Dedifferentiated amniotic fluid mesenchymal stem cell (primary cell): ENCODE results near the gene POLR2H.

ENCODE experiments used
- DNase-seq: peaks from one replicate; pipeline ENCODE4 v3.0.0-alpha.2; 2016; ENCODE audit errors: extremely low spot score

The POLR2H gene

DNA sequence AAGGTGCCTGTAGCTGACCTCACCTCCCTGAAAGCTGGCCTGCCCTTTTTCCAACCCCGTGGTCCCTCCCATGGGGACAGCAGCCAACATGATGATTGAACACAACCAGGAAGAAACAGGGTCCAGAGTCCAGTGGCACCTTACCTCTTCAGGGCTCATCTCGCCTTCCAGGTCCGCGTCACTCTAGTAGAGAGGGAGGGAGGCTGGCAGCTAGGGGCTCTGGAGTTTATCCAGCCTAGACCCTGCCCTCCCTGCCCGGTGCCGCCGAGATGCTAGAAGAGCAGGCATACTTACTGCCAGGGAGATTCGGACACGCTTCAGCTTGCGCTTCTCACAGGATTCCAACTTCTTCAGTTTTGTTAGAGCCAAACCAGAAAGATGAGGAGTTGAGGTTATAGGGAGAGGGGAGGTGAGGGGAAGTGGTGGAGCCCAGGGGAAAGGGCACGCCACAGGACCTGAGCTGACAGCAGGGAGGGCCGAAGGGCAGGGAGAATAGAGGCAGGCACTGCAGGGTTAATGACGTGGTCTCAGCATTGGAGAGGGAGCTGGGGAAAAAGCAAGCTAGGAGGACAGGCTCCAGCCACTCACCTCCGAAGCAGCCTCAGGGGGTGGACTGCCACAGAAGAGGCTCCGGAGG is 9.2 kb upstream of the POLR2H start:
- DNase-seq, result no peak

DNA sequence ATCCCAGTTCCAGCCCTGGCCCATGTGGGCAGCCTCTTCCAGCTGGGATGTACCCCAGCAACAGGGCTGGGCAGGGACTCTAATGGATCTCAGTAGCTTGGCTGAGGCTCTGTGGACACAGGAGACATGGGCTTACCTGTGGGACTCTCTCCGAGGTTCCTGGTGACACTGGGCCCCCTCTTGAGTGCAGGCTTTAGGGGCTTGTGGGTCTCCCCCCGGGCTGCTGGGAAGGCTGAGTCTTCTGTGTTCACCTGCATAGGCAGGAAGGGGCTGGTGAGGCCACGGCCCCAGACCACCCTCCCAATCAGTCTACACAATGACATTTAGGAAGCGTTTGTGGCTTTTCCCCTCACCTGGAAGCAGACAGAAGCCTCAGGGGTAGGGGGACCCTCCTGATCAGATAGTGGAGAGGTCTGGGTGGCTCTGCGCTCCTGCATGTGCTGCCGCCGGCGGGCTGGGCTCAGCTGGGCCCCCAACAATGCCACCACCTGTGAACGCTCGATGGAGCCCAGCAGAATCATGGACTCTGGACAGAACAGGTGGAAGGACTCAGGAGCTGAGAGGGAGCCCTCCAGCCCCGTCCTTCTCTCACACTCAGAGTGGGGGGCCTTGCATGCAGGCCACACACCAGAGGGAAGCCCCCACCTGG is 8.5 kb upstream of the POLR2H start:
- DNase-seq, result no peak

DNA sequence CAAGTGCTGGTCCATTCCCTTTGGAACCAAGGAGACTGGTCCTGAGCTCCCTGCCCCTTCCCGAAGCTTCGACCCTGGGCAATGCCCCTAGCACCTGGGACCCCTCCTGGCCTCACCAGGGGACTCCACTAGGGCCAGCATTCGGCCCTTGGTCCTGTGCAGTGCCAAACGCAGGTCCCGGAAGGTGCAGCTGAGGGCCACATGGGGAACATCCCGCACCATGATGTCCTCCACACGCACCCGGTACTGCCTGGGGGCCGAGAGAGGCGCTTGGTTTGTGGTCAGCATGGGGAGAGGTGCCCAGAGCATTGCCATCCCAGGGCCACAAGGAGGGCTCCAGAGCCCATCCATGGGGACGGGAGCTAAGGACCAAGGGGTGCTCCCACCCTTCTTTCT is 8.0 kb upstream of the POLR2H start:
- DNase-seq, result no peak

DNA sequence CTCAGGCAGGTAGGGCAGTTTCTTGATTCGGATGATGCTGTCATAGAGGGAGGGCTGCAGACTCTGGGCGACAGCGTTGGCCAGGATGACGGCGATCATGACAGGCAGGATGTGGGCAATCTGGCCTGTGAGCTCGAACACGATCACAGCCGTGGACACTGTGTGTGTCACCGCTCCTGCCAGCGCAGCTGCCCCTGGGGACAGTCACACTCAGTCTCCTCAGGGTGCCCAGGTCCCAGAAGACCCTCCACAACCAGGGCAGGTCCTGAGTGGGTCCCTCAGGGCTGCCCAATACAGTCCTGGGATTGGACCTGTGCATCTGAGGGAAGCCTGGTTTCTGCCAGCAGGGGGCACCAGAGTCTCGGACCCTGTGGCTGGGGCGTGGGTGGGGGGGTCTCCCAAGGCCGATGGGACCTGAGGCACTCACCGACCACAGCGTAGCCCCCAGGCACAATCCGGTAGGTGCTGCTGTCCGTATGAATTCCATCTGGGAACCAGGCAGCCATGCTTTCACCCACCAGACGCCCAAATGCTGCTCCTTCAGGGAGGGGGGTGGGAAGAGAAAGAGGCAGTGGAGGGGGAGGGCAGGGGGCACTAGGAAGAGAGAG is 7.3 kb upstream of the POLR2H start:
- DNase-seq, result no peak

DNA sequence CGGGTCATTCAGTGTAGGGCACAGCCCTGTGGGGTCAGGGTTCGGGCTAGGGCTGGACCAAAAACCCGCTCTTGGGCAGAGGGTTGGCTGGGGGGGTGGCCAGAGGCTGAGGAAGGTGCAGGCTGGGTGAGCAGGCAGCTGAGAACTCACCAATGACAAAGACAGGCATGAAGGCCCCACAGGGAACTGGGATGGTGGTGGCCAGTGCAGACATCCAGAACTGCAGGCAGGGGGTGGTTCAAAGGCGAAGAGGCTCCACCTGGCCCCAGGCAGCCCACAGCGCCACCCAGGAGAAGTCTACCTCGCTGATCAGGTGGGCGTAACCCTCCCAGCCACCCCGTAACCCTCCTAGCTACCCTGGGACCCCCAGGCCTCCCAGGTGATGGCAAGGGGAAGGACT is 6.8 kb upstream of the POLR2H start:
- DNase-seq, result no peak

DNA sequence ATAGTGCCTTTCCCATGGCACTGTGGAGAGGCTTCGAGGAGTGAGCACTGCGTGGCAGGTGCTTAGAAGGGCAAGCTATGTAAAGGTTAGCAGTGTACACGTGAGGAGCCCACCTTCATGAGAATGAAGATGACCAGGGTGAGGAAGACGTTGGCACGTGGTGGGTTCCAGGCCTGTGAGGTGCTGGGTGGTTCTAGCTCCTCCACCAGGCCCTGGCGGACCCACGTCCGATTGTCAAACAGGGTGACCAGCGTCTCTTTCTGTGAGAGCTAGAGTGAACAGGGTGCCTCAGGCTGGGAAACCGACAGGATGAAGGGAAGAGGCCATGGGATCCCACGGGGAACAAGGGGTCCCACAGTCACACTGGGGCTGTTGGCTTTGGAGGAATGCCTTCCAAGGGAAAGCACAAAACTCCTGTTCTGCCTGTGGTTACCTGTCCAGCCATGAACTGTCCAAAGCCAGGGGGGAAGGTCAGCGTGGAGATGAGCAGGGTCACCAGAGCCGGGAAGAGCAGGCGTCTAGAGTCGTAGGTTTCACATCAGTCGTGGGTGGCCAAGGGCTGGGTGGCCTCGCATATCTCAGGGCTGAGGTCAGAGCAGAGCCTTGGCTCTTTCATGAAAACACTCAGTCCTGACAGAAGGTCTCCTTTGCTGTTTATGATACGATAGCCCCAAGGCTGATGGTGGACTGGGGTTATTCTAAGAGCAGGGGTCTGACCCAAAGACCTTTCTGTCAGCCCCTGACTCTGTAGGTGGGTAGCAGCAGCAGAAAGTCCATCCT is 6.1 kb upstream of the POLR2H start:
- no peak for DNase-seq

DNA sequence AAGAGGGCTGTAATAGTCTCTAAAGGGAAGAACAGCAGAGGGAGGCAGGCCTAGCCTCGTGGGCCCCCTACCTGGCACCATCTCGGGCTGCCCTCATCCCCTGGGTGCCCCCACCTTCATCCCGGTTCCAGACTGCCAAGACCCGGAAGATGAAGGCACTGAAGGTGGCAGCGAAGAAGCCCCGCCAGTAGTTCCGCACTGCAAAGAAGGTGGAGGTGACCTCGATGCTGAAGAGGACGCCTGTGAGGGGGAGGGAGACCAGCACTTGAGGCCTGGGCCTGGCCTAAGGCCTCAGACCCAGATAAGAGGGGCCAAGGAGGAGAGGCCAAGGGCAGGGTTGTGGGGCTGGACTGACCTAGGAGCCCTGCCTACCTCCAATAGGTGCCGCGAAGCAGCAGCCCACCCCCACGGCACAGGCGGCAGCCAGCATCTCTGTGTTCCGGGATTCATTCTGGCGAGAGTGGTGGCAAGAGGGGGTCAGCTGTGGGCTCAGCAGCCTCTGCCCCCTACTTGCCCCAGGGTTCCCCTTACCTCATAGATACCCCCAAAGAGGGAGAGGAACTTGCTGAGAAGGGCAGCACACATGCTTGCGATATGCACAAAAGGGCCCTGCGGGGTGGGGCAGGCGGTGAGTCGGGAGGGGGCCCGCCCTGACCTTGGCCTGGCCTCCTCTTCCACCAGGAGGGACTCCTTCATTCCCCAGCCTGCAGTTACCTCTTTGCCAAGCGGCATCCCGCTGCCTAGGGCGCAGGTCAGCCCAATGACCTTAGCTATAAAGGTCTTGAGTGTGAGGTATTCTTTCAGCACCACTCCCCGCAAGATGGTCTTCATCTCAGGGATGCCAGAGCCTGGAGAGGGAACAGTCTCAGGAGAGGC is 4.0 kb upstream of the POLR2H start:
- DNase-seq, result no peak

DNA sequence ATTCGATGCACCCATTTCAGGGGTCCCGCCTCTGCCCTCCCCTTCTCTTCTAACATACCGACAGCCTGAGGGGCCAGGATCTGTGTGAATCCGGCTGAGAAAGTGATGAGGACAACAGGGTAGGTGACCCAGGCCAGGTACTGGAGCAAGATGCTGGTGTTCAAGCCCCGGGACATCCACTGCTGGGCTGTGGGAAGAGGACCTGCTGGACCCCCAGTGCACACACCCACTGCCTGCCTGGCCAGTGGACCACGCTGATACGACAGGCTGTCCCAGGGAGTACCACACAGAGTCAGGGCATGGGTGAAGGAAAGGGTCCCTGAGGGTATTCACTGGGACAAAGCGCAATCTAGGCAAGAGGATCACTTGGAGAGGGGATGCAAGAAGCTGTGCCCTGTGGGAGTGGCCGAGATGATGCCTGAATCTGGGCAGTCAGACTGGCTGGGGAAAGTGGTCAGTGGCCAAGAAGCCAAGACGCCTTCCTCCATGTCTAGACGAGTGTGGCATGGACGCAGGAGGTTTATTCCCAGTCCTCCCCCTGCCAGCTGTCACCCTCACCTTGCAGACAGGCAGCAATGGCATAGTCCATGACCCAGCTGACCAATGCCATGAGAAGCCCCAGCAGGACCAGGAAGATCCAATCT is 3.3 kb upstream of the POLR2H start:
- no peak for DNase-seq

DNA sequence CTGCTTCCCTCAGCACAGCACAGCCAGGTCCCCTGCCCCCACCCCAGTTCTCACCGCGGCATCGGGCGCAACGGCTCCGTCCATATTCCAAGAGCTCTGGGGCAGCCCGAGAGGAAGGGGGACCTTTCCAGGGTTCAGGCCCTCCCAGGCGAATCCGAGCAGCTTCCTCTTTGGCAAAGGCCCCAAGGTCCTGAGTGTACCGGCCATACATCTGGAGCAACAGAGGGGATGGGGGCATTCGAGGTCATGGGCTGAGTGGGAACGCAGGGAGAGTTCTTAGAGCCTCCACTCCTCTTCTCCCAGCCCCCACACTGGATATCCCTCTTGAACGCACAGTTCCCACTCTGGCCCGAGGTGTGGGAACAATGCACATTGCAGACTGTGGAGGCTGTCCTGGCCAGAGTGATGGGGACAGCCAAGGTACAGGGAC is 2.6 kb upstream of the POLR2H start:
- DNase-seq, result no peak

DNA sequence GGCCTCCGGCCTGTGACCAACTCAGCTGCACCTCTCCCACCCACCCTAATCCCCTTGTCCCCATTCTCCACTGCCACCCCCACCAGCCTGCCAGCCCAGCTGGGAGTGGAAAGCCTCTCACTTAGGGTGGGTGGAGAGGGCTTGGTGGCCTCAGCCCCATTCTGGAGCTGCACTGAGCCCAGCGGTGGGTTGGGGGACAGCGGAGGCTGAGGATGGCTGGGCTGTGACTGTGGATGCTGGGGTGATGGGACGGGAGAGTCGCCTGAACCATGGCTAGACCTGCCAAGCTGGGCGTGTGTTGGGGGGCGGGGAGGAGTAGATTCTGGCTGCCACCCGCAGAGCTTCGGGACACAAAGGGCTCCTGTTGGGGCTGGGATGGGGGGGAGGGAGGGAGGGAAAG is 1.9 kb upstream of the POLR2H start:
- no peak for DNase-seq

DNA sequence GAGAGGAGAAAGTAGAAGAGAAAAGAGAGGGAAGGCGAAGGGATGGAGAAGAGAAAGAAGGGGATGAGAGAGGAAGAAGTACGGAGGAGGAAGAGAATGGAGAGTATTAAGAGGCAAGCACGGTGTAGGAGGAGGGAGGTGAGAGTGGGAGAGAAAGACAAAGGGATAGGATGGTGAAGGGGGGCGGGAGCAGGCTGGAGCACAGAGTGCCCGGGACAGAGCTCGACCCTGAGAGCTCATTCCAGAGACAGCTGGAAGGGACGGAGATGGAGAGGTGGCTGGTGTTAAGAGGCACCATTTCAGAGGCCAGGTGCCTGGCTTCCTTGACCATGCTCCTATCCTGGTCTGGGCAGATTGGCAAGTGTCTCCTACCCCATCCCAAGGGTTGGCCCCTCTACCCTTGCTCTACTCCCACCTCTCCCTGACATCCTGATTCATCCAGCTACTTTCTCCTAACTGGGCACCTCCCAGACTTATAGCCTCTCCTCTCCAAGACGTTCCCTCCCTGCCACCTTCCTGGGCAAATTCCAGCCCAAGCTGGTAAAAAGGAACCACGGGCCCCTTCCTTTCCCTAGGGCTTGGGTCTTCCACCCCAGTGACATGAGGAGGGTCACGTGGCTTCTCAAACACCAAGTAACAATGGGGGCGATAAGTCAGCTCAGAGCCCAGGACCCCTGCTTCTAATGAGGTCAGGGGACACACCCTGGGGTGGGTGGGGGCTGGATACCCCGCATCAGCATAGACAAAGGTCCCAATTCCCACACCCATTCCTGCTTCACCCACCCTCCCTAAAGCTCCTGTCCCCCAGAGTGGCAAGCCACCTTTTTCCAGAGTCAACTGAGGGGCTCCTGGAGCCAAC is 1.2 kb upstream of the POLR2H start:
- no peak for DNase-seq

DNA sequence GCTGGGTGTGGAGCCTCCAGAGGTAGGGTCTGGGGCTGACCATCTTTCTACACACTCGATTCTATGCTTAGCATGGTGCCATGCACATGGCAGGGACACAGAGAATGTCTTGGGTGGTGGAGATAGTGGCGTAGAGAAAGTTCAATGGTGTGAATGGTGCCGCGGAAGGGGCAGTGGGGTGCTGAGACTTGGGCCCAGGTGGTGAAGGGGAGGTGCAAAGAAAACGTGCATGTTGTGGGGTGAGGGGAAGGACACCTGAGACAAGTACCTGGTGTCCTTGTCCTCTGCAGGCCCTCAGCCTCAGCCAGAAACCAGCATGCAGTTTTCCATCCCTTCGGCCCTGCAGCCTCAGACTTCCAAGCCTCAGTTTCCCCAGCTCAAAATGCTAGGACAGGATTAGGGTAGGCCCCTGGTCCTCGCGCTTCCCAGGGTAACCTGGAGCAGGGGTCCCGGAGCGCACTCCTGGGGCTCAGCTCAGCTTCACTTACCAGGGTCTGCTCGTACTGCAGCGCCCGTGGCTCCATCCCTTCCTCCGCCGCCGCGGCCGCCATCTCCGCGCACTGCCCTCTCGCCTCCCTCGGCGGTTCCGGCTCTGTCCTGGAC is 480 bp upstream of the POLR2H start:
- no peak for DNase-seq

DNA sequence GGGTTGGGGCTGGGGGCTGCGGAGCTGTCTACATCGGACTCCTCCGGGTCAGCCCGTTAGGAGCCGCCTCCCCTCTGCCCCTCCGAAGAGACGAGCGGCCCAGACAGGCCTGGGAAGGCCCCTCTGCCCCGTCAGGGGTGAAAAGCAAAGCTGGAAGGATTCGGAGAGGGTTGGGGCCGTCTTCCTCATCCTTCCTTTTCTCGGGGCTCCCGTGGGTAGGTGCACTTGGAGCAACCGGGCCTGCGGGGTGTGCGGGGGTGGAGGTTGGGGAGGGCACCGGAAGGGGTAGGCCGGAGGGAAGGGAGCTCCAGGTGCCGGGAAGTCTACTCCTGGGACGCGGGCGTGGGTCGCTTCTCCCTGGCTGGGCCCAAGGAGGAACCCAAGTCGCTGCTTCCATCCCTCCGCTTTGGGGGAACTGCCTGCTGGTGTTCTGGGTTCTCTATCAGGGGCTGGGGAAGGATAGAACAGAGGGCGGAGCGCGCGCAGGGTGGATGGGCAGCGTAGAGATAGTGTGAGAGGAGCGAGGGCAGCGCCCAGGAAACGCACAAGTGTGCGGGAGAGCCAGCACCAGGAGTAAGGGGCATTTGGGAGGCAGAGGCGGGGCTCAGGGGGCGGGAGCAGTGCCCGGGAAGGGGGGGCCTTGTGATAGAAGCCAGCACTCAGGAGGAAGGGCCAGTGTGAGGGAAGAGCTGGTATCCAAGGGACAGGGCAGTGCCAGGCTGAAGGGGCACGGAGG is 590 bp downstream of the POLR2H start:
- peak; percentile 59 for DNase-seq

DNA sequence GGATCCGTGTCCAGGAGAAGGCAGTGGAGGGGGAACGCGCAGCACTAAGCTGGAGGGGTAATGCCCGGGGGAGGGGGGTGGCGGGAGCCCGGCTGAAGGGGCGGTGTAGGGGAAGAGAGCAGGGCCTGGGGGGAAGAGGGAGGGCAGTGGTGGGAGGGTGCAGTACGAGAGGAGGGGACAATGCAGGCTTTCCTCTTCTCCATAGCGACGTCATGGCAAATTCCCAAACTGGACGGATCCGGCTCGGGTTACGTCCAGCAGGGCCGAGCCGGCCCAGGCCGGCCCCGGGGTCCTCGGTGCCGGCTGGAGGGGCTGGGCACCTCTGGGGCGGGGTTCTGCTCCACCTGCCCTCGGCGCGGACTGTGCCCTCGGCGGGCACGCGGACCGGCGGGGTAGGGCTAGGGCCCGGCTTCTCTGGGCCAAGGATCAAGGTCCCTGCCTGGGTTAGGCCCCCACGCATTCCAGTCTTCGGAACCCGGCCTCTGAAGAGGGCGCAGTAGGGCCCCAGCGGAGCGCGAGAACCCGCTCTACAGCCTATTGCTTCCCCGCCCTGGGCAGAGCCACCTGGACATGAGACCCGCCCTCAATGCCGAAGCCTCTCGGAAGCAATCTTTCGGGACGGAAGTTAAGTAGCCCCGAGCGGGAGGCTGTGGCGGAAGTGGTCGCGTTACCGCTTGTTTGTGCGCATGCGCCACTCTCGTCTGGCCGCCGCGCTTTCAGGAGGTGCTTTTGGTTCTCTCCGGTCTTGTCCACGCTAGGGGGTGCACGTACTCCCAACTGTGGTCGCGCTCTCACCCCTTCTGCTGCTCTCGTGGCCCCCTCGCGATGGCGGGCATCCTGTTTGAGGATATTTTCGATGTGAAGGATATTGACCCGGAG is 1.4 kb downstream of the POLR2H start:
- peak; percentile 95 for DNase-seq

DNA sequence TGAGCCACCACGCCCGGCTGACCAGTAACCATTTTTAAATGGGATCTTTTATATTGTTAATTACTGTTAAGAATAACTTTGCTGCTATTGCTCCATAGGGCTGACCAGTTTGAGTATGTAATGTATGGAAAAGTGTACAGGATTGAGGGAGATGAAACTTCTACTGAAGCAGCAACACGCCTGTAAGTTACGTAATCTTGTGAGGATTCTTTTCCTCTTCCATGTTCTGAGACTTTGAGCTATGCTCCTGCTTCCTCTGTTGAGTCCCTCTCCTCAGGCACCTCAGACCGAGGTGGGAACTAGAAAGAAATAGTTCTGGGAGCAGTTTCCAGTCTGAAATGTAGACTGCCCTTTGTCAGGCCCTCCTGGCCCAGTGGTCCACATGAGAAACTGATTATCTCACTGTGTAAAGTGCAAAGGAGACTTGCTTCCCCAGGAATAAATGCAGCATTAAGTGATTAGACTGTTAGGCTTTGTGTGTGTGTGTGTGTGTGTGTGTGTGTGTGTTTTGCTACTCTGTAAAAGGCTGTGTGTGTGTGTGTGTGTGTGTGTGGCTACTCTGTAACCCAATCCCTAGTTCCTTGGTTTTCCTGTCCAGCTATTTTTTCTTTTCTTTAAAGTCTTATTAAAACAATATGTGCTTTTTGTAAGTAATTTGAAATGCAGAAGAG is 5.2 kb downstream of the POLR2H start:
- DNase-seq, result peak; percentile 77

DNA sequence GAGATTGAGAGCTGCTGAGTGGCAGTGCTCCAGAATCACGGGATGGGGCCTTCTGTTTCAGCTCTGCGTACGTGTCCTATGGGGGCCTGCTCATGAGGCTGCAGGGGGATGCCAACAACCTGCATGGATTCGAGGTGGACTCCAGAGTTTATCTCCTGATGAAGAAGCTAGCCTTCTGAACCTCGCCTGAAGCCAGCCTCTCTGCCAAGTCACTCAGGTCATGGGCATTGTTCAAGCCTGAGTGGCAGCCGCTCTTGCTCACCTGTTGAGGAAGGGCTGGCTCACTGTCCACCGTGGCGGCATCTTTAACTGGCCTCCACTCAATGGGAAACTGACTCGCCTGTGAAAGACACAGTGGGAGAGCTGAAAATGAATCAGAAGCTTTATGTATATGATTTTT is 6.6 kb downstream of the POLR2H start:
- no peak for DNase-seq

DNA sequence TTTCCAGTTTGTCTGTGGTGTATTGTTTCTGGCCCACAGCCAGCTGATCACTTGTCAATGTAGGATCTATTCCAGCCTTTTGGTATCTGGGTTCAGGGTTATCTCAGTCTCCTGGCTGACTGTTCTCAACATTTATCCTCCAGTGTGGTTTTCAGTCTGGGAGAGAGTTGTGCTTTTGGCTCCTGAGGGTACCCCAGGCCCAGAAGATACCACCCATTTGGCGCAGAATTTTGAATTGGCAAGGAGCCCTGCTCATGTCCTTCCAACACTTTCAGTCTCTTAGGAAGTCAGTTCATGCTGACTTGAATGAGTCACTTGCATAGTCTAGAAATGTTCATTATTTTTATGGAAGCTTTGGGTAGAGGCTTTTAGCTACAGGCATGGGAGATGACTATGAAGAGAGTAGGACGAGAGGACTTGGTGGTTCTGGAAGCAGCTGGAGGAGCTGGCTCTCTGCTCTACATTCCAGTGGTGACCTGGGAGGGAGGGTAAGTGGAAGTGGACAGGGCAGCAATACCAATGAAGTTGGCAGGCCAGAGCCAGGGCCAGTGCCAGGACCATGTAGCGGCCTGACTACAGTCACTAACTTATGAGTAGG is 7.2 kb downstream of the POLR2H start:
- DNase-seq, result peak; percentile 34
